Immature natural killer cell (primary cell): ENCODE data around the gene DENND6A. TPM values are rescaled to one million over a fixed set of nuclear protein-coding genes. Genes with fewer than 3 reads are reported as not detected.

Experiments used
- DNase-seq, 3 donors: peaks; one replicate each; pipeline ENCODE4 v3.0.0; 2022; ENCODE audit warnings: mixed read lengths in 1 of 3
- H3K27ac Mint-ChIP-seq, 6 donors: one replicate each; pipeline ENCODE4 v1.8.0; 2020; ENCODE audit warnings: mixed read lengths in 6 of 6, mild to moderate bottlenecking in 5 of 6, inconsistent platforms in 4 of 6, moderate library complexity in 3 of 6
- H3K27me3 Mint-ChIP-seq, 3 donors: one replicate each; pipeline ENCODE4 v1.8.0; 2020 to 2021; ENCODE audit warnings: low read depth in 3 of 3, mild to moderate bottlenecking in 3 of 3, mixed read lengths in 3 of 3, moderate library complexity in 3 of 3, inconsistent platforms in 1 of 3
- H3K36me3 Mint-ChIP-seq, 3 donors: one replicate each; pipeline ENCODE4 v1.8.0; 2020; ENCODE audit warnings: mixed read lengths in 3 of 3, inconsistent platforms in 2 of 3, mild to moderate bottlenecking in 2 of 3
- H3K4me1 Mint-ChIP-seq, 2 donors: one replicate each; pipeline ENCODE4 v1.8.0; 2020; ENCODE audit warnings: inconsistent platforms in 2 of 2, mild to moderate bottlenecking in 2 of 2, mixed read lengths in 2 of 2, moderate library complexity in 1 of 2
- H3K4me3 Mint-ChIP-seq, 5 donors: one replicate each; pipeline ENCODE4 v1.8.0; 2020; ENCODE audit warnings: mild to moderate bottlenecking in 5 of 5, mixed read lengths in 5 of 5, inconsistent platforms in 3 of 5, moderate library complexity in 3 of 5
- H3K9me3 Mint-ChIP-seq, 6 donors: one replicate each; pipeline ENCODE4 v1.8.0; 2020; ENCODE audit warnings: mild to moderate bottlenecking in 6 of 6, mixed read lengths in 6 of 6, inconsistent platforms in 4 of 6, moderate library complexity in 3 of 6
- polyA plus RNA-seq, 3 donors: library from polyadenylated mRNA; unstranded; fragments of 300-500 nt; fragmentation: Illumina TruSeq; gene quantifications; one replicate each; pipeline ENCODE4 v1.2.3, GENCODE V29; 2021

DENND6A gene, protein sequence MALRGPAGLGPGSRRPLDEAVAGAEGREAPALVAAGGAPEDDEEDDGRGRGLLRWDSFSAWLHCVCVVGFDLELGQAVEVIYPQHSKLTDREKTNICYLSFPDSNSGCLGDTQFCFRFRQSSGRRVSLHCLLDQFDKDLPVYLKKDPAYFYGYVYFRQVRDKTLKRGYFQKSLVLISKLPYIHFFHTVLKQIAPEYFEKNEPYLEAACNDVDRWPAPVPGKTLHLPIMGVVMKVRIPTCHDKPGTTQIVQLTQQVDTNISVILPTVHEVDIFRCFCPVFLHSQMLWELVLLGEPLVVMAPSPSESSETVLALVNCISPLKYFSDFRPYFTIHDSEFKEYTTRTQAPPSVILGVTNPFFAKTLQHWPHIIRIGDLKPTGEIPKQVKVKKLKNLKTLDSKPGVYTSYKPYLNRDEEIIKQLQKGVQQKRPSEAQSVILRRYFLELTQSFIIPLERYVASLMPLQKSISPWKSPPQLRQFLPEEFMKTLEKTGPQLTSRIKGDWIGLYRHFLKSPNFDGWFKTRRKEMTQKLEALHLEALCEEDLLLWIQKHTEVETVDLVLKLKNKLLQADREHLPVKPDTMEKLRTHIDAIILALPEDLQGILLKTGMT
- polyA plus RNA-seq = 10 to 100 TPM in 2 of 3 donors, 1 to 10 TPM in 1; 8.8 to 37.1 (median 27.5) TPM

DNA sequence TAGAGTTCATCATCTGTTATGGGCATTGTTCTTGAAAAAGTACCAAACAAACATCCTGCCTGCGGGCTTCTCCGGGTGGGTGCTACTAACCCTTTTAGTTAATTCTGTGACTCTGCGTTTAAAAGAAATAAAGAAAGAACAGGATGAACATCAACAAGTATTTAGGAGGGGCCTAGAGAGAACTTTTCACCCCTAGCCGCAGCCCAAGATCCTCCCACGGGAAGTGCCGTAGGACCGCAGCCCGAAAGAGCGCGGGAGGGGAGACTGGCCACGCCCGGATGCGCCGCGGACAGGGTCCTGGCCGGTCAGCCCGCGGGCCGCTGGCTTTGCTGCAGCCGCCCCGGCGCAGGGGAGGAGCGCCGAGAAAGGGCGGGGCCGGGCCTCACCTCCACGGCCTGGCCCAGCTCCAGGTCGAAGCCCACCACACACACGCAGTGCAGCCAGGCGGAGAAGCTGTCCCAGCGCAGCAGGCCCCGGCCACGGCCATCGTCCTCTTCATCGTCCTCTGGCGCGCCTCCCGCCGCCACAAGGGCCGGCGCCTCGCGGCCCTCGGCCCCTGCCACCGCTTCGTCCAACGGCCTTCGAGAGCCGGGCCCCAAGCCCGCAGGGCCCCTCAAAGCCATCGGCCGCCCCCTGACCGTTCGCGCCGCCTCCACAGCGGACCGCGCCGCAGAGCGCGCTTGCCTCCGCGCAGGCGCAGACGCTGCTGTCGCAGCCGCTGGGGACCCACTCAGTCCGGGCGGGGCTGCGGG, at the start of gene DENND6A:
TSS of gene DENND6A (minus strand) at position 682 of the 752 bp plus-strand sequence. CDS start at position 623, 59 bp downstream.
- Mint-ChIP-seq H3K4me3 (peak within 1 kb of the TSS; percentile 86 to 97 (median 93)), H3K9me3 (no peaks in the 10 kb centered on the region), H3K4me1 (peaks cover 39 to 43% of the 10 kb centered on the region in 2 donors), H3K27ac (peak within 1 kb of the TSS; percentile 89 to 98 (median 97)), H3K27me3 (peaks cover 11 to 27% (median 21%) of the 10 kb centered on the region in 3 donors), H3K36me3 (peaks cover 0 to 4% (median 3%) of the 10 kb centered on the region in 3 donors)
- peak; percentile 94 to 97 (median 97) for DNase-seq

DNA sequence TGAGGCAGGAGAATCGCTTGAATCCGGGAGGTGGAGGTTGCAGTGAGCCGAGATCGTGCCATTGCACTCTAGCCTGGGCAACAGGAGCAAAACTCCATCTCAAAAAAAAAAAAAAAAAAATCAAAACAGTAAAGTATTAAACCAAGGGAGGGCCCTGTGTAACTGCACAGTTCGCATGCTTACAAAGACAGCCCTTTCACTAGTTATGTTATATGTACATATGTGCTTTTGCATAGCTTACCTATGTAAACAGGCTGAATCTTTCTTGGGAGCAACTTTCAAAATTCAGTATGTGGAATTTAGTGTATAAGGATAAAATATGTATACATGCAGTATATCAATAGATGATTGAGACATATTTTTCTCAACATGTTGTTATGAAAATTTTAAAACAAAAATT, 47.1 kb upstream of the DENND6A start:
- H3K27ac Mint-ChIP-seq = no peak overlapping the region
- H3K4me1 Mint-ChIP-seq = no peaks in the 10 kb centered on the region
- no peaks in the 10 kb centered on the region for H3K9me3 Mint-ChIP-seq
- DNase-seq = no peak
- H3K4me3 Mint-ChIP-seq = no peak overlapping the region
- H3K27me3 Mint-ChIP-seq = peaks cover 0 to 3% (median 2%) of the 10 kb centered on the region in 3 donors
- no peaks in the 10 kb centered on the region for H3K36me3 Mint-ChIP-seq

DNA sequence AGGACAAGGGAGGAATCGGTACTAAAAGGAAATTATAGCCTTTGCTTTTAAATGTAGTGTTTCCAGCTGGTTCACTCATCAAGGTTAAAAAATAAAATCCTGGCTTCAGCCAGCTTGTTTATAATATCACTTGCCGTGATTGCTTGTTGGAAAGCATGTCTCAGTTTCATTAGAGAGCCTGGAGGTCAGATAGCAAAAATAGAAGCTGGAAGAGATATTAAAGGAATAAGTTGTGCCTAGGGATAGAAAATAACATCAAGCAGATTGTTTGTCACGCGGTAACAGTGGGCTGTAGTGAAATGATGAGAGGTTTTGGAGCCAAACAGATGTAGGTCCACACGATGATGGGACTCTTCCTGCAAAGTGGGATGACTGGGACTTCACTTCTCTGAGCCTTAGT, 45.5 kb upstream of the DENND6A start:
- H3K27ac Mint-ChIP-seq = peak overlapping the region in 1 of 6 donors; percentile 35
- no peak for DNase-seq
- no peaks in the 10 kb centered on the region for H3K9me3 Mint-ChIP-seq
- H3K36me3 Mint-ChIP-seq = no peaks in the 10 kb centered on the region
- H3K4me3 Mint-ChIP-seq = no peak overlapping the region
- H3K4me1 Mint-ChIP-seq = no peaks in the 10 kb centered on the region
- peaks cover 0 to under 1% (median 0%) of the 10 kb centered on the region in 3 donors for H3K27me3 Mint-ChIP-seq

DNA sequence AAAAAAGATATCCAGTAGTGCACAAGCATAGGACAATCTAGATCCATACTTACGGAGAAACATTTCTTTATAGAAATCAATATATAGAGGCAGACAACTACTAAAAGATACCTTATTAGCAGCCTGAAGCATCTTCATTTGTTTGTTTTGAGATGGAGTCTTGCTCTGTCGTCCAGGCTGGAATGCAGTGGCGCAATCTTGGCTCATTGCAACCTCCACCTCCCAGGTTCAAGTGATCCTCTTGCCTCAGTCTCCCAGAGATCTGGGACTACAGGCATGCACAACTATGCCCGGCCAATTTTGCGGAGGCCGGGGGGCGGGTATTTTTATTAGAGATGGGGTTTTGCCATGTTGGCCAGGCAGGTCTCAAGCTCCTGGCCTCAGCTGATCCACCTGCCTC, 45.0 kb upstream of the DENND6A start:
- H3K4me1 Mint-ChIP-seq = no peaks in the 10 kb centered on the region
- no peak for DNase-seq
- H3K9me3 Mint-ChIP-seq = no peaks in the 10 kb centered on the region
- no peak overlapping the region for H3K4me3 Mint-ChIP-seq
- H3K27ac Mint-ChIP-seq = no peak overlapping the region
- no peaks in the 10 kb centered on the region for H3K27me3 Mint-ChIP-seq
- H3K36me3 Mint-ChIP-seq = no peaks in the 10 kb centered on the region

DNA sequence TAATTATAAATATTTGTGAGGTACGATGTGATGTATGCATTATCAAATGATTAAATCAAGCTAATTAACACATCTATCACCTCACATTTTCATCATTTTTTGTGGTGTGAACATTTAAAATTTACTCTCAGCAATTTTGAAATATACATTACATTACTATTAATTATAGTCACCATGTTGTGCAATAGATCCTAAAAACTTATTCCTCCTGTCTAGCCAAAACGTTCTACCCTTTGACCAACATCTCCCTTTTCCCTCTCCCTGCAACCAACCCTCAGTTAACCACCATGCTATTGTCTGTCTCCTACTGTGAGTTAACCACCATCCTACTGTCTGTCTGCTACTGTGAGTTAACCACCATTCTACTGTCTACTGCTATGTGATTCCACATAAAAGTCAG, 42.5 kb upstream of the DENND6A start:
- Mint-ChIP-seq H3K4me1 (no peaks in the 10 kb centered on the region), H3K9me3 (no peaks in the 10 kb centered on the region), H3K36me3 (peaks cover 0 to 3% (median 0%) of the 10 kb centered on the region in 3 donors), H3K4me3 (no peak overlapping the region), H3K27ac (no peak overlapping the region), H3K27me3 (peaks cover 0 to 2% (median 0%) of the 10 kb centered on the region in 3 donors)
- DNase-seq = no peak

DNA sequence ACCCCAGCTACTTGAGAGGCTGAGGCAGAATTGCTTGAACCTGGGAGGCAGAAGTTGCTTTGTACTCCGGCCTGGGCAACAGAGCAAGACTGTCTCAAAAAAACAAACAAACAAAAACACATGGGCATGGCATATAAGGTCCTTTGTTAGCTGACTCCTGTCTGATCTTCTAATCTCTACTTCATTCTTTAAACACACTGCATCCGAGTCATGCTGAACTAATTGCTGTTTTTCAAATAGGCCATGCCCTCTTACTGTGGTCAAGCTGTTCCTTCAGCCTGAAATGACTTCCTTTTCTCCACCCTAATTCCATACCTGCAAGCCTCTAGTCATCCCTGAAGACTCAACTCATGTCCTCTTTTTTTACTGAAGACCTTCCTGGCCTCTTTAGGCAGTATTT, 40.9 kb upstream of the DENND6A start:
- H3K36me3 Mint-ChIP-seq = peaks cover 0 to 3% (median 0%) of the 10 kb centered on the region in 3 donors
- peaks cover 0 to 2% (median 0%) of the 10 kb centered on the region in 3 donors for H3K27me3 Mint-ChIP-seq
- no peak overlapping the region for H3K27ac Mint-ChIP-seq
- no peak overlapping the region for H3K4me3 Mint-ChIP-seq
- no peak for DNase-seq
- no peaks in the 10 kb centered on the region for H3K9me3 Mint-ChIP-seq
- H3K4me1 Mint-ChIP-seq = no peaks in the 10 kb centered on the region

DNA sequence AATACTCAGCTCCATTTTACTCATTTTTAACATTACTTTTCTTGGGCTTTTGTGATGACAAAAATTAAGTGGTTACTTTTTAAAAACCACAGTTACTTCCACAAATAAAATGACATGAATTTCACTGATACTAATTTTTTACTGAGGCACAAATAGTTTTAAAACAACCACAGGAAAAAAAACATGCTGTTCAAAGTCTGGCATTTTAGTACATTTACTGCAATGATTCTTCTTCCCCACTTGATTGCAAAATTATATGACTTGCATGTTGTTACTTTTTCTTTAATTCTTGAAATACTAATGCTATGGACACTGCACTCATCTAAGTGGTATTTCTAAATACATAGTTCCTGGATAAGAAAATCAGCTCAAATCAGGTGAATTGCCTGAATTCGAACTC, 38.4 kb upstream of the DENND6A start:
- Mint-ChIP-seq H3K4me1 (no peaks in the 10 kb centered on the region), H3K27me3 (peaks cover 0 to 2% (median 0%) of the 10 kb centered on the region in 3 donors), H3K9me3 (no peaks in the 10 kb centered on the region), H3K27ac (no peak overlapping the region), H3K36me3 (peaks cover 0 to 3% (median 0%) of the 10 kb centered on the region in 3 donors), H3K4me3 (no peak overlapping the region)
- no peak for DNase-seq

DNA sequence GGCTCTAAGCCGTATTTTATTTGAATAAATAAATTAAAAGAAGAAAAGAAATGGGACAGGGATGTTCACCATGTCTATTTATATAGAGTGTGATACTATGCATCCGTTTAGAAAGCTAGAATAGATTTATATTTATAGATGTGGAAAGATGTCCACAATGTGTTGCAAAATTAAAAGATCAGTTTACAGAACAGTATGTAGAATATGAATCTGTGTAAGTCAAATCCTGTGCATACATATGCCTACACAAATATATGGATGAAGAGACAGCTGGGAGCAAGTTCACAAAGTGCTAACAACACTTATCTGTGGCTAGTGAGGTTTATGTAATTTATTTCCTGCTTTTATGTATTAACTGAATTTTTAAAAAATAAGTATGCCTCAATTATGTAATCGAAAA, 37.8 kb upstream of the DENND6A start:
- Mint-ChIP-seq H3K27me3 (peaks cover 0 to 2% (median 0%) of the 10 kb centered on the region in 3 donors), H3K9me3 (no peaks in the 10 kb centered on the region), H3K4me3 (no peak overlapping the region), H3K36me3 (peaks cover 0 to 3% (median 0%) of the 10 kb centered on the region in 3 donors), H3K27ac (no peak overlapping the region), H3K4me1 (no peaks in the 10 kb centered on the region)
- DNase-seq = no peak

DNA sequence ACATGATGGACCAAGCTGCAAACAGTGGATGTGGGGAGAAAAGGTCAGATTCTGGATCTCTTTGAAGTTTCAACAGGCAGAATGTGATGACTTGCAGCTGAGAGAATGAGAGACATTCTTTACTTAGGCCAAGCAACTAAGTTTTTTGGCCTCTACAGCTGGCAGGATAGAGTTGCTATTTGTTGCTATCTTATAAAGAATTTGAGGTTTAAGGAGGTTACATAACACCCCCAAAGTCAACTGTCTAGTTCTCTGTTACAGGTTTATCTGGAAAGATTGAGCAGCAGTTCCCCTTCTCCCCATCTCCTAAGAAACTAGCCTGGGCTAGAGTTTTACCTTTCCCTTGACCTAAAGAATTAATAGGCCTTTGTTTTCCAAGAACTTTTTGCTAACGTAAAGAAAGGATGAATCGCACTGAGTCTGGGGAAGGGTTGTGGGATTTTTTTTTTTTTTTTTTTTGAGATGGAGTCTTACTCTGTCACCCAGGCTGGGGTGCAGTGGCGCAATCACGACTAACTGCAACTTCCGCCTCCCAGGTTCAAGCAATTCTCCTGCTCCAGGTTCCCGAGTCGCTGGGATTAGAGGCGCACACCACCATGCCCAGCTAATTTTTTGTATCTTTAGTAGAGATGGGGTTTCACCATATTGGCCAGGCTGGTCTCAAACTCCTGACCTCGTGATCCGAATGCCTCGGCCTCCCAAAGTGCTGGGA, 36.6 kb upstream of the DENND6A start:
- no peak for DNase-seq
- no peaks in the 10 kb centered on the region for H3K4me1 Mint-ChIP-seq
- no peak overlapping the region for H3K4me3 Mint-ChIP-seq
- H3K9me3 Mint-ChIP-seq = no peaks in the 10 kb centered on the region
- H3K27me3 Mint-ChIP-seq = peaks cover 0 to 2% (median 0%) of the 10 kb centered on the region in 3 donors
- peaks cover 0 to 3% (median 0%) of the 10 kb centered on the region in 3 donors for H3K36me3 Mint-ChIP-seq
- no peak overlapping the region for H3K27ac Mint-ChIP-seq

DNA sequence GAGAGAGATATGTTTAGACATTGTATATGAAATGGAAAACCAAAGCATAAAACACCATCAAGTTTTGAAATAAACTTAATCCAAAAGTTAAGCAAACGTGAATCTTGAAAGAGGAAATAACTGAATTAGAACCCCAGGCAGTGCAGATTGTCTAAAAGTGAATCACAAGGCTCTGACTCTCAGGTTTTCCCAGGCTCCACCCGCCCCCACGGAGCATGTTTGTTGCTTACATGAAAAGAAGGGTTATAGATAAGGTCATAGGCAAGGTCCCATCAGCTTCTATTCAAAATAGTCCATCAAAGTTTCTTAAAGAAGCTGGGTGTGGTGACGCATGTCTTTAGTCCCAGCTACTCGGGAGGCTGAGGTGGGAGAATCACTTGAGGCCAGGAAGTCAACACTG, 34.2 kb upstream of the DENND6A start:
- Mint-ChIP-seq H3K4me1 (no peaks in the 10 kb centered on the region), H3K36me3 (peaks cover 0 to 3% (median 0%) of the 10 kb centered on the region in 3 donors), H3K27me3 (peaks cover 0 to 5% (median 0%) of the 10 kb centered on the region in 3 donors), H3K9me3 (no peaks in the 10 kb centered on the region), H3K27ac (no peak overlapping the region), H3K4me3 (no peak overlapping the region)
- no peak for DNase-seq

DNA sequence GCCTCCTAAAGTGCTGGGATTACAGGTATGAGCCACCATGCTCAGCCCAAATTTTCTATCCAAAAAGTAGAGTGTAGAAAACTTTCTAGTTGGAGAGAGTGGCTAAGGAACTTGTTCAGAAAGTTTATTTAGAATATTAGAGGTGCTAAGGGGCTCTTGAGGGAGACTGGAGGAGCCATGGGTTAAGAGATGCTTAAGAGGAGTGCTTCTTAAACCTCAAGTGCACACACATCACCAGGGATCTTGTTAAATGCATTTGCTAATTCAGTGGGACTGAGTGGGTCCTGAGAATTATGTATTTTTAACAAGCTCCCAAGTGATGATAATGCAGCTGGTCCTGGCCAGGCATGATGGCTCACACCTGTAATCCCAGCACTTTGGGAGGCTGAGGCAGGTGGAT, 33.5 kb upstream of the DENND6A start:
- Mint-ChIP-seq H3K36me3 (no peaks in the 10 kb centered on the region), H3K4me3 (no peak overlapping the region), H3K27me3 (peaks cover 0 to 3% (median 2%) of the 10 kb centered on the region in 3 donors), H3K9me3 (no peaks in the 10 kb centered on the region), H3K4me1 (no peaks in the 10 kb centered on the region), H3K27ac (no peak overlapping the region)
- DNase-seq = no peak

DNA sequence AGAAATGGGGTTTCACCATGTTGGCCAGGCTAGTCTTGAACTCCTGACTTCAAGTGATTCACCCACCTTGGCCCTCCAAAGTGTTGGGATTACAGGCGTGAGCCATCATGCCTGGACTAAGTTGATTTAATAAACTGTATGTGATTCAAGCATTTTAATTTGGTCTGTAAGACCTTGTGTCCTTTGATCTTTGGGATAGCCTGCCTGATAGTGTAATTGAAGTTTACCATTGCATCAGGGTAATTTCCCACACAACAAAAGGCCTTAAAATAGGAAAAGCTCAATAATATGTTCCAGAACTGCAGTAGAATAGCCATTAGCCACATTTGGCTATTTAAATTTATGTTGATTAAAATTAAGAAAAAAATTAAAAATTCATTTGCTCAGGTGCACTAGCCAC, 25.2 kb upstream of the DENND6A start:
- Mint-ChIP-seq H3K36me3 (no peaks in the 10 kb centered on the region), H3K27ac (no peak overlapping the region), H3K9me3 (no peaks in the 10 kb centered on the region), H3K4me3 (no peak overlapping the region), H3K4me1 (no peaks in the 10 kb centered on the region), H3K27me3 (peaks cover 2 to 5% (median 2%) of the 10 kb centered on the region in 3 donors)
- DNase-seq = no peak

DNA sequence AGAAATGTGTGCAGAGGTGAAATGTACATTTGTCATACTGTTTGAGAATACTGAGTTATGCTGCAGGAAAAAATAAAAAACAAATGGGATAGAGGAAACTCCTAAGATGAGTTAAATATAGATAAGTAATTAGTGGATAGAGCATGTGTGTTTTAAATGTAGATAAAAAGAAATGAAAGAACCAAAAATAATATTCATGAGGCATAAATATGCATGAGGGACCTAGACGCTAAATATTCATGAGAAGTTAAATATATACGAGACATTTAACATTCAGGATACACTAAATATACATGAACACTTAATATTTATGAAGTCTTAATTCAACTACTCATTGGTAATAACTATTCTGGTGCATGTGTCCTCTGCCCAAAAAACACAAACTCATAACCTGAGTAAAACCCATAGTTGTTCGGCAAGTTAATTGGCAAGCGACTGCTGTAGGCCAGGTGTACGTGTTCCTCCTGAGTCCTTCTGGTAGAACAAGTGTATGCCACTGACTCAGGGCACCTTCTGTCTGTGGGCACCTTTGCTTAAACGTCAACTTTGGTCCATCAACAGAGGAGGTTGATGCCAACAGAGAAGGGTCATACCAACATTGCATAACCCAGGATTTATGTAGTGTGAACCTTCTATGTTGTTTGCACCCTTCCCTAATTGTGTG, 24.5 kb upstream of the DENND6A start:
- H3K9me3 Mint-ChIP-seq = no peaks in the 10 kb centered on the region
- H3K36me3 Mint-ChIP-seq = no peaks in the 10 kb centered on the region
- H3K27me3 Mint-ChIP-seq = peaks cover 0 to 5% (median 2%) of the 10 kb centered on the region in 3 donors
- no peak overlapping the region for H3K27ac Mint-ChIP-seq
- H3K4me3 Mint-ChIP-seq = no peak overlapping the region
- H3K4me1 Mint-ChIP-seq = no peaks in the 10 kb centered on the region
- DNase-seq = no peak
